Measurements from ENCODE around the gene IZUMO4.

- TF ChIP-seq POLR2A (IDR thresholded peaks at IDR 0.05) (no peak), POLR2AphosphoS5 (IDR thresholded peaks at IDR 0.05) (no peak), EP300 (IDR thresholded peaks at IDR 0.05) (no peak), CTCF (IDR thresholded peaks at IDR 0.05) (no peak)
Observed at GRCh38 chr19:2142173-2142829, 45.6 kb downstream of the IZUMO4 start.
